Right lobe of liver (tissue), 6 donors: ENCODE results near the gene KRTDAP. TPM values are rescaled to one million over a fixed set of nuclear protein-coding genes. Genes with fewer than 3 reads are reported as not detected.

ENCODE experiments used
- ATAC-seq, 4 donors: fragments of 200-7000 bp; cut with Tn5 transposase; one replicate each; pipeline ENCODE4 v1.9.1; 2020; ENCODE audit warnings: mild to moderate bottlenecking in 4 of 4, moderate library complexity in 4 of 4
- DNase-seq, 3 donors: peaks; one replicate each; pipeline ENCODE4 v3.0.0-alpha.2; 2020
- H3K27ac ChIP-seq, 3 donors: fragments of 200-600 bp; one replicate each; pipeline ENCODE4 v1.8.0; 2022
- H3K27me3 ChIP-seq, 2 donors: fragments of 200-600 bp; one replicate each; pipeline ENCODE4 v1.8.0; 2022
- H3K36me3 ChIP-seq, 4 donors: fragments of 200-600 bp; sonication (generic) in 1 of 4; one replicate each; pipeline versions ENCODE4 v1.5.1 to v1.8.0; 2017 to 2022; ENCODE audit warnings: control low read depth in 1 of 4
- H3K4me1 ChIP-seq, 4 donors: fragments of 200-600 bp; sonication (generic) in 1 of 4; one replicate each; pipeline versions ENCODE4 v1.5.1 to v1.8.0; 2017 to 2022; ENCODE audit warnings: control low read depth in 1 of 4
- H3K4me3 ChIP-seq, 3 donors: fragments of 200-600 bp; one replicate each; pipeline ENCODE4 v1.8.0; 2022
- H3K9me3 ChIP-seq, 4 donors: fragments of 200-600 bp; sonication (generic) in 1 of 4; one replicate each; pipeline versions ENCODE4 v1.5.1 to v1.8.0; 2017 to 2022; ENCODE audit warnings: control low read depth in 1 of 4
- POLR2A ChIP-seq: fragments of 450-650 bp; IDR thresholded peaks from one replicate; pipeline ENCODE4 v1.6.1; 2017; ENCODE audit warnings: antibody characterized with exemption, mild to moderate bottlenecking
- WGBS: methylation state at CpG from one replicate; pipeline ENCODE4 v1.1.6; 2018; ENCODE audit warnings: low coverage, low lambda C conversion rate; ENCODE audit not compliant: insufficient coverage; ENCODE audit errors: missing lambda C conversion rate; 5-methylcytosine and 5-hydroxymethylcytosine counted together
- intact Hi-C, 2 donors: fragments of 100-400 bp; cut with DNase I; formaldehyde crosslinking; loops; one replicate each; pipeline versions ENCODE4 v1.11.2 to v1.14.1; 2022
- long read RNA-seq: library from polyadenylated mRNA; unstranded; transcript quantifications from one replicate; pipeline ENCODE4 v2.0.0, GENCODE V29; 2019
- total RNA-seq, 6 experiments: library from RNA; depleted of rRNA in 2 of 6; stranded (reverse); fragments of >200 nt in 2 of 6; fragmentation: NEBNext Ultra II Directional in 3 of 6; extraction: Animal tissue kit (Norgen Biotek cat#: 25700) in 3 of 6; gene quantifications; one replicate each; pipeline versions ENCODE4 v1.1.0 to v1.2.4, GENCODE V29; 2016 to 2023
- TF ChIP-seq, protein P1 (sequence below), 4 donors: fragments of 200-600 bp in 3 of 4; fragments of 450-650 bp in 1 of 4; IDR thresholded peaks; one replicate each; pipeline versions ENCODE4 v1.5.1 to v1.8.0; 2016 to 2022; ENCODE audit warnings: antibody characterized with exemption in 4 of 4, mild to moderate bottlenecking in 2 of 4
- donor health status: DM: no; HTN: yes; CAD: no.
- donor health status: DM: no; HTN: no; CAD: no.
- donor health status: DM: no; HTN: no; CAD: no.
- donor health status: DM: no; HTN: yes; CAD: no.
- donor health status: DM: no; HTN: yes; CAD: no.

The KRTDAP gene, protein sequence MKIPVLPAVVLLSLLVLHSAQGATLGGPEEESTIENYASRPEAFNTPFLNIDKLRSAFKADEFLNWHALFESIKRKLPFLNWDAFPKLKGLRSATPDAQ
- total RNA-seq = not detected
- long read RNA-seq = 0 reads

DNA sequence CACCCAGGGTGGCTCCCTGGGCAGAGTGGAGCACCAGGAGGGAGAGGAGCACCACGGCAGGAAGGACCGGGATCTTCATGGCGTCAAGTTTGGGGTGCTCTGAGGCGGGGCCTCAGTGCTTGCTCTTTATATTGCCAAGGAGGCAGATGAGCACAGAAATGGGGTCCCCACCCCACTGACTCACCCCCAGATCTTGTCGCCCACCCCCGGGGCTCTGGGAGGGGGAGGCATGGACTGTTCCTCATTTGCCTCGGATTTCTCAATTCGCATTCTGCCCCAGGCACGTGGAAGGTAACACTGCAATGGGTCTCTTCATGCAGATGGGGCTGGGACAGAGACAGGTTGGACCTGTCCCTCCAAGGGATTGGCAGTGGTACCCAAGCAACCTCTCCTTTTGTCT lies at the start of gene KRTDAP:
Gene KRTDAP (minus strand): TSS at position 101 of the 400 bp plus-strand sequence. CDS start 22 bp downstream, at position 79.
- DNase-seq = no peak
- no peak for ATAC-seq
- intact Hi-C loops = loop anchor here in 1 of 2 donors (10.0 kb wide), 1 partner anchor 136 kb away; the partner anchor contains the start of gene FFAR3
- H3K27ac ChIP-seq = no peak within 1 kb of the TSS
- no peaks in the 10 kb centered on the region for H3K27me3 ChIP-seq
- H3K36me3 ChIP-seq = no peaks in the 10 kb centered on the region
- WGBS = 35% methylated on average over 2 of the region's 9 CpGs
- H3K4me3 ChIP-seq = no peak within 1 kb of the TSS
- H3K4me1 ChIP-seq = peaks cover 0 to 2% (median 0%) of the 10 kb centered on the region in 4 donors
- no peaks in the 10 kb centered on the region for H3K9me3 ChIP-seq
- TF ChIP-seq, protein P1, sequence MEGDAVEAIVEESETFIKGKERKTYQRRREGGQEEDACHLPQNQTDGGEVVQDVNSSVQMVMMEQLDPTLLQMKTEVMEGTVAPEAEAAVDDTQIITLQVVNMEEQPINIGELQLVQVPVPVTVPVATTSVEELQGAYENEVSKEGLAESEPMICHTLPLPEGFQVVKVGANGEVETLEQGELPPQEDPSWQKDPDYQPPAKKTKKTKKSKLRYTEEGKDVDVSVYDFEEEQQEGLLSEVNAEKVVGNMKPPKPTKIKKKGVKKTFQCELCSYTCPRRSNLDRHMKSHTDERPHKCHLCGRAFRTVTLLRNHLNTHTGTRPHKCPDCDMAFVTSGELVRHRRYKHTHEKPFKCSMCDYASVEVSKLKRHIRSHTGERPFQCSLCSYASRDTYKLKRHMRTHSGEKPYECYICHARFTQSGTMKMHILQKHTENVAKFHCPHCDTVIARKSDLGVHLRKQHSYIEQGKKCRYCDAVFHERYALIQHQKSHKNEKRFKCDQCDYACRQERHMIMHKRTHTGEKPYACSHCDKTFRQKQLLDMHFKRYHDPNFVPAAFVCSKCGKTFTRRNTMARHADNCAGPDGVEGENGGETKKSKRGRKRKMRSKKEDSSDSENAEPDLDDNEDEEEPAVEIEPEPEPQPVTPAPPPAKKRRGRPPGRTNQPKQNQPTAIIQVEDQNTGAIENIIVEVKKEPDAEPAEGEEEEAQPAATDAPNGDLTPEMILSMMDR (IDR thresholded peaks at IDR 0.05) = no peak
- TF ChIP-seq POLR2A = no peak

DNA sequence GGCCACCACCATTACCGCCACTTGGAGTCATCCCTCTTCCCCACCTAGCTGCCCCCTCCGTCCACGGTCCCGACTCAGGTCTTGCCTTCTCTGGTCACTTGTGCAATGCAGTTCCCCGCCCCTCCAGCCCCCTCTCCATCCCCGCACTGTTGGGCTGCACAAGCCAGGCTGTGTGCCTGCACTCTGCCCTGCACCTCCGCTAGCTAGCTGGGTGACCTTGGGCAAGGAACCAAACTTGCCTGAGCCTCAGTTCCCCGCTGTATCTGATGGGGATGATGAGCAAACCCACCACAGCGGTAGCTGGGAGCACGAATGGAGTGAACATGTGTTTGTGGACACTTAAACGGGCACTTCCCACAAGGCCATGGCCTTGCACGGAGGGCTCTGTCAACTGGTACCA lies 49.6 kb upstream of the KRTDAP start:
- Histone ChIP-seq H3K4me3 (no peak overlapping the region), H3K27me3 (no peaks in the 10 kb centered on the region), H3K9me3 (no peaks in the 10 kb centered on the region), H3K27ac (no peak overlapping the region), H3K4me1 (no peaks in the 10 kb centered on the region), H3K36me3 (no peaks in the 10 kb centered on the region)
- intact Hi-C loops = no loop called here
- TF ChIP-seq POLR2A = no peak
- TF ChIP-seq, protein P1 (IDR thresholded peaks at IDR 0.05) = no peak
- ATAC-seq = no peak
- DNase-seq = no peak
- 64% methylated on average over 6 of the region's 12 CpGs for WGBS

DNA sequence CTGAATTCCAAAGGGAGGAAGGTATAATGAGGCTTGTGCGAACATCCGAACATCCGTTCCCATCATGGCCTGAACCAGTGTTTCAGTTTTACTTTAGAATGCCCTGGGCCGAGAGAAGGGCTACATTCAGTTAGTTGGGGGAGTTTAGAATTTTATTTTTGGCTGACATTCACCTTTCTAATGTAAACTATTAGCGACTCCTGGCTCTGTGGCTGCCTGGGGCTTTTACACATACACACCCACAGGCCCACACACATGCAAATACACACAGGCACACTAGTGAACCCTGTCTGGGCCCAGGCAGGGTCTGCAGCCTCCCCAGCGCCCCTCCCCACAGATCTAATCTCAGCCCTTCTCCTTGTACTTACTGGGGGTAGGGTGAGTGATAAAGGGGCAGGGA lies 49.0 kb upstream of the KRTDAP start:
- no peak for ATAC-seq
- intact Hi-C loops = no loop called here
- no peak overlapping the region for H3K4me3 ChIP-seq
- DNase-seq = no peak
- H3K27me3 ChIP-seq = no peaks in the 10 kb centered on the region
- no peaks in the 10 kb centered on the region for H3K9me3 ChIP-seq
- H3K27ac ChIP-seq = no peak overlapping the region
- WGBS = 66% methylated on average over 6 of the region's 6 CpGs
- H3K4me1 ChIP-seq = no peaks in the 10 kb centered on the region
- H3K36me3 ChIP-seq = no peaks in the 10 kb centered on the region
- TF ChIP-seq, protein P1 (IDR thresholded peaks at IDR 0.05) = no peak
- no peak for TF ChIP-seq POLR2A

DNA sequence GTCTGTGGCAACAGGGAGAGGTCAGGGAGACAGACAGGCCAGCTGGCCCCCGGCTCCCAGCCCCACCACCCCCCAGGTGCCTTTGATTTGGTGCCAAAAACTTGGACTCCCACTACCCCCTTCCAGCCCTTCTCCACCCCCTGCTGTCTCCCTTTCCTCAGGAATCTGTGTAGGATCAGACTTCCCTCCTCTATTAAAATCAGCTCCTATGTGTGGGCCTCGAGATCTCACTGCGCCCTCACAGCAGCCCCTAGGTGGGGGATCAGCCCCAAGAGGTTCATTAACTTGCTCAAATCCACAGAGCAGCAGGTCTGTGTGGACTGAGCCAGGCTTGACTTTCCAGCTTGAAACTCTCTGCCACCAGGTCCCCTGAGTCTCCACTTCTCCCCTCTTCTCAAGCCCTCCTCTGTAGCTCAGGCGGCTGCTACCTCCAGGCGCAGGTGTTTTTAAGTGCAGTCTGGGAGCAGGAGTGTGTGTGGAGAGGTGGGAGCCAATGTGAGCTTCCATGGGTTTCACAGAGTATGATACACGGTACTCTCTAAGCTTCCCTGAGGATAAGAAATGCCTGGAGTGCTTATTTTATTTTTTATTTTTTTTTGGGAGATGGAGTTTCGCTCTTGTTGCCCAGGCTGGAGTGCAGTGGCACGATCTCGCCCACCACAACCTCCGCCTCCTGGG lies 44.7 kb upstream of the KRTDAP start:
- Histone ChIP-seq H3K36me3 (no peaks in the 10 kb centered on the region), H3K9me3 (no peaks in the 10 kb centered on the region), H3K4me1 (no peaks in the 10 kb centered on the region), H3K27me3 (no peaks in the 10 kb centered on the region), H3K27ac (no peak overlapping the region), H3K4me3 (no peak overlapping the region)
- TF ChIP-seq, protein P1 (IDR thresholded peaks at IDR 0.05) = no peak
- no peak for TF ChIP-seq POLR2A
- WGBS = 67% methylated on average over 9 of the region's 10 CpGs
- no peak for ATAC-seq
- intact Hi-C loops = no loop called here
- no peak for DNase-seq
